PC-9 (cell line): ENCODE results near the gene PDLIM5. TPM values are rescaled to one million over a fixed set of nuclear protein-coding genes. Genes with fewer than 3 reads are reported as not detected.
"Not testable (repeated sequence)": the region's sequence is repeated elsewhere in the genome, so short reads cannot be mapped to it uniquely, and the experiment has no call there.

Source experiments
- BruUV-seq: library from RNA; stranded (reverse); fragments of 400-500 nt; replicated peaks from 2 replicates; lab custom pipeline; 2021; lab: Mats Ljungman, UMichigan
- CTCF ChIA-PET: fragments of 300-600 bp; sonication (Branson Sonifier 250); formaldehyde crosslinking; loops from one replicate; lab custom pipeline; 2022; ENCODE audit warnings: antibody characterized with exemption; lab: Charles Lee
- POLR2A ChIA-PET: fragments of 300-600 bp; sonication (Branson Sonifier 250); formaldehyde crosslinking; loops from one replicate; lab custom pipeline; 2022; ENCODE audit warnings: antibody characterized with exemption; ENCODE audit not compliant: unreplicated experiment; lab: Charles Lee
- DNase-seq, 2 experiments: peaks; one replicate each; pipeline versions ENCODE4 v3.0.0 to v3.0.0-alpha.2; 2015 to 2022; ENCODE audit warnings: mixed read lengths in 1 of 2
- H2AFZ ChIP-seq: fragments of 200-600 bp; sonication (generic); 2 replicates; pipeline ENCODE4 v1.8.1; 2017; ENCODE audit warnings: antibody characterized with exemption
- H3F3A ChIP-seq: fragments of 200-600 bp; sonication (generic); 2 replicates; pipeline ENCODE4 v1.8.1; 2017; ENCODE audit warnings: antibody characterized with exemption, mild to moderate bottlenecking, low read depth; ENCODE audit not compliant: insufficient read depth
- H3K27ac ChIP-seq: fragments of 200-600 bp; sonication (generic); 2 replicates; pipeline ENCODE4 v1.6.1; 2016; ENCODE audit warnings: mixed run types
- H3K27me3 ChIP-seq: fragments of 200-600 bp; sonication (generic); 2 replicates; pipeline ENCODE4 v1.6.1; 2016; ENCODE audit warnings: low read depth, mixed run types; ENCODE audit not compliant: insufficient read depth
- H3K36me3 ChIP-seq: fragments of 200-600 bp; sonication (generic); 2 replicates; pipeline ENCODE4 v1.6.1; 2016; ENCODE audit warnings: low read depth, mixed run types
- H3K4me1 ChIP-seq: fragments of 200-600 bp; sonication (generic); replicated peaks from 2 replicates; pipeline ENCODE4 v1.6.1; 2016; ENCODE audit warnings: mixed run types; ENCODE audit not compliant: insufficient read depth
- H3K4me2 ChIP-seq: fragments of 200-600 bp; sonication (generic); 2 replicates; pipeline ENCODE4 v1.6.1; 2017; ENCODE audit warnings: mixed run types
- H3K4me3 ChIP-seq: fragments of 200-600 bp; sonication (generic); 2 replicates; pipeline ENCODE4 v1.6.1; 2016; ENCODE audit warnings: mixed run types
- H3K79me2 ChIP-seq: fragments of 200-600 bp; sonication (generic); 2 replicates; pipeline ENCODE4 v1.6.1; 2017; ENCODE audit warnings: low read depth, mixed run types
- H3K9me2 ChIP-seq: fragments of 200-600 bp; sonication (generic); 2 replicates; pipeline ENCODE4 v1.8.1; 2017; ENCODE audit warnings: mild to moderate bottlenecking; ENCODE audit not compliant: insufficient read depth
- H3K9me3 ChIP-seq: fragments of 200-600 bp; sonication (generic); 2 replicates; pipeline ENCODE4 v1.8.1; 2016; ENCODE audit warnings: low read depth; ENCODE audit not compliant: insufficient read depth
- H4K20me1 ChIP-seq: fragments of 200-600 bp; sonication (generic); 2 replicates; pipeline ENCODE4 v1.8.1; 2017; ENCODE audit not compliant: insufficient read depth
- CTCF ChIP-seq: fragments of 200-600 bp; sonication (generic); conservative IDR thresholded peaks from 2 replicates; pipeline ENCODE4 v1.6.1; 2017; ENCODE audit warnings: mixed run types, antibody characterized with exemption, mild to moderate bottlenecking, moderate library complexity
- EZH2 ChIP-seq: fragments of 200-600 bp; sonication (generic); IDR thresholded peaks from 2 replicates; pipeline ENCODE4 v1.8.0; 2017; ENCODE audit warnings: antibody characterized with exemption, low read depth
- intact Hi-C: fragments of 100-400 bp; cut with micrococcal nuclease; formaldehyde crosslinking; loops from one replicate; pipeline ENCODE4 v1.10.0; 2022; ENCODE audit not compliant: unreplicated experiment
- total RNA-seq: library from RNA; stranded (reverse); gene quantifications from 2 replicates; pipeline ENCODE4 v1.2.3, GENCODE V29; 2021

The PDLIM5 gene
- total RNA-seq, 1 experiment from 2014 or later, result 130 TPM

DNA sequence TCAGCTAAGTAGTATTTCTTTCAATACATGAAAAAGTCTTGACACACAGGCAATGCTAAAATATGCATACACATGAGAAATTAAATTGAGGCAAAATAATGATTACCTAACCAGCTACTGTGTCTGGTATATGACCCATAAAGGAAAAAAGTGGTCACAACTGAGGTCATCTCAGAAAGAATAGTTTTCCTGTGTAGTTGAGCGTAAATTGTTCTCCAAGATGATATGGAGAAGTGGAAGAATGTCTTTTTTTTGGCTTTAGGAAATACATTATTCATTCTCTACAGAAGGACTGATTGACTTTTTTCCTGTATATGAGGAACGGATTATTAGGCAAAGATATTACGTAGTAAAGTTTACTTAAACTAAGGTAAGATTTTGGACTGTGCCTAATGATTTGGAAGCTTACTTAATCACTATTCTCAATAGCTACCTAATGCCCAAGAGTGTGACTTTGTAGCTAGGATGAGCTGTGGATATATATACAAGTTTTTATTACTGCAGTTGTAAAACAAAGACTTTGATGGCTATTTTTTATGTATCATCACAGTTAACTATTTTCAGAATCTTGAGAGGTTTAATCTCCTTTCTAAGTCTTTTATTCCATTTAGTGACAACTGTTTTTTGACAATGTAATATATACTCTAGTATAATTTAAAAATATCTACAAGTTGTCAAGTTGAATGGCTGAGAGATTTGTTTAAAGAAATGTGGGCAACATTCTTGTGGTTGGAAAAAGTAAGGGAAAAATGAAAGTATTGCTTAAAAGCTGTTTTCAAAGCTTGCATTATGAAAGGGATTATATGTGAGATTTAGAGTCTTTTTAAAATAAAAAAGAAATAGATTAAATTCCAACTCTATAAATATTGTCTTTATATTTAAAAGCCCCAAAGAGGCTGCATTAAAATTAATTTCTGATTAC lies 100.2 kb downstream of the PDLIM5 start:
- Histone ChIP-seq H3K27me3 (no peaks in the 10 kb centered on the region), H4K20me1 (no peaks in the 10 kb centered on the region), H3K4me2 (no peak overlapping the region), H3K4me1 (peaks cover 26% of the 10 kb centered on the region), H3K36me3 (no peaks in the 10 kb centered on the region; the same call in 1 of the 2 replicates), H3K9me3 (peaks cover 10% of the 10 kb centered on the region; the same call in 1 of the 2 replicates), H3F3A (peaks cover 23% of the 10 kb centered on the region; the same call in 1 of the 2 replicates), H3K4me3 (no peak overlapping the region), H3K79me2 (peaks cover 22% of the 10 kb centered on the region; the same call in 1 of the 2 replicates), H2AFZ (no peak overlapping the region), H3K27ac (no peak overlapping the region), H3K9me2 (no peaks in the 10 kb centered on the region)
- TF ChIP-seq CTCF (no peak), EZH2 (no peak)
- DNase-seq, result no peak
- intact Hi-C loops, result no loop called here
- CTCF ChIA-PET, result no interaction called here
- POLR2A ChIA-PET, result no interaction called here
- no TSS peak for BruUV-seq

- H3K4me3 ChIP-seq, H3K27me3 ChIP-seq, H4K20me1 ChIP-seq, H3K79me2 ChIP-seq, H3F3A ChIP-seq, H3K4me2 ChIP-seq, CTCF ChIA-PET, H2AFZ ChIP-seq, POLR2A ChIA-PET, H3K9me2 ChIP-seq, DNase-seq, H3K9me3 ChIP-seq, BruUV-seq, H3K36me3 ChIP-seq, H3K27ac ChIP-seq, intact Hi-C loops: not testable (repeated sequence)
- H3K4me1 ChIP-seq, result peaks cover 21% of the 10 kb centered on the region
Observed at GRCh38 chr4:94556047-94556446, 104.3 kb downstream of the PDLIM5 start.

GRCh38 chr4:94557632-94558031 lies 105.9 kb downstream of the PDLIM5 start:
- H3K79me2 ChIP-seq, CTCF ChIA-PET, H3K36me3 ChIP-seq, H3K27me3 ChIP-seq, H3K9me3 ChIP-seq, H3K27ac ChIP-seq, POLR2A ChIA-PET, H4K20me1 ChIP-seq, H2AFZ ChIP-seq, H3K4me3 ChIP-seq, H3F3A ChIP-seq, BruUV-seq, DNase-seq, H3K9me2 ChIP-seq, H3K4me2 ChIP-seq: not testable (repeated sequence)
- intact Hi-C loops, result loop anchor here (1.0 kb wide), 1 partner anchor 17 kb away; no protein-coding TSS in a partner anchor
- H3K4me1 ChIP-seq, result peaks cover 21% of the 10 kb centered on the region

DNA sequence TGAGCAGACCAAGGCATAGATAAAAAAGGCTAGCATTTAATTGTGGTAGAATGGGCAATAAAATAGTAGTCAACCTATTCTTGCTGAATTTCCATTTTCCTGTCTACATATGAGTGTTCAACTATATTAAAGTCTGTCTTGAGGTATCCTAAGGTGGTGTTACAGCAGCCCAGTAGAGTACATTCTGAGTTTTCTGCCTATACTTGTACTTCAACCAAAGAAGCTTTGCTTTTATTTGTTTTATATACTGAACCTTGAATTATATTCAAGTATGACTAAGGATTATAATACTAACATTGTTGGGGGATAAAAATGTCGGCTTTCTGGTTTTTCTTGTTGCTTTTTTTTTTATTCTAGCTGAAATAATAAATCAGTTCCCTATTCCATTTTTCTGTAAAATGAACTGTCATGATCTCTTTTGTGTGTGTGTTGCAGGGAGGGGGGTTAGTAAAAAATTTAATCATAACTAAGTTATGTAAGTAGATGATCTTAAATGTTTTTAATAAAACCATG lies 106.7 kb downstream of the PDLIM5 start:
- TF ChIP-seq EZH2 (no peak), CTCF (no peak)
- H2AFZ ChIP-seq, result no peak overlapping the region
- DNase-seq, result peak in 1 of 2 experiments; percentile 76
- H3K79me2 ChIP-seq, result 0 out of 2 replicates have a peak, but pooled peaks cover 7% of the 10 kb centered on the region
- peak overlapping the region; percentile 45 for H3K4me2 ChIP-seq
- no peaks in the 10 kb centered on the region for H3K9me2 ChIP-seq
- intact Hi-C loops, result loop anchor here (1.0 kb wide), 1 partner anchor 18 kb away; no protein-coding TSS in a partner anchor
- BruUV-seq, result no TSS peak
- peak overlapping the region; percentile 70 for H3K27ac ChIP-seq
- POLR2A ChIA-PET, result interaction anchor here (0.6 kb wide), 1 partner anchor 148 kb away, joined by 4 read pairs; no protein-coding TSS in a partner anchor
- CTCF ChIA-PET, result no interaction called here
- H3K9me3 ChIP-seq, result 0 out of 2 replicates have a peak, but pooled peaks cover 4% of the 10 kb centered on the region
- peaks cover 3% of the 10 kb centered on the region; the same call in 1 of the 2 replicates for H3F3A ChIP-seq
- no peaks in the 10 kb centered on the region for H3K36me3 ChIP-seq
- no peaks in the 10 kb centered on the region for H4K20me1 ChIP-seq
- no peaks in the 10 kb centered on the region for H3K27me3 ChIP-seq
- peak overlapping the region; percentile 21; the same call in 1 of the 2 replicates for H3K4me3 ChIP-seq
- peaks cover 21% of the 10 kb centered on the region for H3K4me1 ChIP-seq
